ENCODE data around the gene MAP3K5. TPM values are rescaled to one million over a fixed set of nuclear protein-coding genes. Genes with fewer than 3 reads are reported as not detected.

MAP3K5 gene
- total and polyA plus RNA-seq, 2 of the 8 experiments (the other 6 are each of a cell fraction or from before 2014, with no cell fraction given) = 0.63 to 2.6 TPM

GRCh38 chr6:136721467-136721866, 70.8 kb downstream of the MAP3K5 start:
- POLR2A ChIA-PET (ENCODE audit: partially characterized antibody) = no interaction called here
- TF ChIP-seq ATF2 (IDR thresholded peaks at IDR 0.05; ENCODE audit: low read length) (no peak), TAF7 (optimal IDR thresholded peaks at IDR 0.05; ENCODE audit: borderline replicate concordance, low read depth, low read length) (no peak), TCF12 (IDR thresholded peaks at IDR 0.05; ENCODE audit: low read depth, low read length) (no peak), HDAC6 (IDR thresholded peaks at IDR 0.05; ENCODE audit: low read depth, low read length) (no peak), NANOG (IDR thresholded peaks at IDR 0.05; ENCODE audit: insufficient read depth, low read depth, low read length, poor library complexity, severe bottlenecking) (no peak), RXRA (IDR thresholded peaks at IDR 0.05; ENCODE audit: insufficient read depth, low read depth, low read length) (no peak), ZNF274 (IDR thresholded peaks at IDR 0.05; ENCODE audit: borderline replicate concordance, extremely low read depth, low read length) (no peak), USF2 (IDR thresholded peaks at IDR 0.05; ENCODE audit: low read length) (no peak), RFX5 (IDR thresholded peaks at IDR 0.05; ENCODE audit: borderline replicate concordance, low read depth, low read length) (no peak), JUN (IDR thresholded peaks at IDR 0.05; ENCODE audit: low read depth, low read length) (no peak), ASH2L (IDR thresholded peaks at IDR 0.05; ENCODE audit: low read length) (no peak), SP1 (IDR thresholded peaks at IDR 0.05; ENCODE audit: low read depth, low read length) (no peak)

More at GRCh38 chr6:136721467-136721866, 70.8 kb downstream of the MAP3K5 start:
- Histone ChIP-seq H2BK120ac (replicated peaks; ENCODE audit: low read depth, low read length) (no peak overlapping the region), H3K27ac (ENCODE audit: low read depth, low read length) (no peak overlapping the region), H3K4me3 (ENCODE audit: extremely low read depth in 1 of 4, insufficient read depth in 2 of 4, low read depth in 3 of 4, low read length in 4 of 4) (no peak overlapping the region), H2BK12ac (ENCODE audit: low read depth, low read length) (no peak overlapping the region), H3K14ac (ENCODE audit: insufficient read length) (no peak overlapping the region), H3K56ac (replicated peaks; ENCODE audit: insufficient read length, low read depth, low read length) (no peak overlapping the region), H3K23ac (ENCODE audit: insufficient read length) (no peak overlapping the region), H3K4me1 (replicated peaks in 1 of 4; ENCODE audit: control insufficient read depth in 3 of 4, insufficient read depth in 4 of 4, low read length in 3 of 4) (peaks cover 0 to 5% (median 0%) of the 10 kb centered on the region in 4 experiments; a peak in 1 of 7 replicates), H4K8ac (ENCODE audit: extremely low read depth, insufficient read depth, low read length) (no peak overlapping the region), H3K36me3 (ENCODE audit: control insufficient read depth in 2 of 4, insufficient read depth in 4 of 4, low read length in 3 of 4) (no peaks in the 10 kb centered on the region), H2BK15ac (ENCODE audit: low read length) (no peak overlapping the region), H3K4ac (replicated peaks; ENCODE audit: insufficient read length, low read depth, low read length) (no peak overlapping the region), H4K91ac (replicated peaks; ENCODE audit: insufficient read length, low read length) (no peak overlapping the region), H3K4me2 (ENCODE audit: insufficient read depth in 1 of 2, low read depth in 2 of 2, low read length in 2 of 2) (no peak overlapping the region), H4K20me1 (replicated peaks in 1 of 2; ENCODE audit: control insufficient read depth in 1 of 2, insufficient read depth in 2 of 2, low read length in 2 of 2) (no peaks in the 10 kb centered on the region), H3K9me3 (ENCODE audit: insufficient read depth in 2 of 2, low read depth in 1 of 2, low read length in 1 of 2) (no peaks in the 10 kb centered on the region), H3K23me2 (ENCODE audit: low read depth, low read length) (no peaks in the 10 kb centered on the region), H3K9ac (replicated peaks in 1 of 4; ENCODE audit: extremely low read depth in 1 of 4, low read depth in 3 of 4, low read length in 3 of 4) (no peak overlapping the region), H2BK5ac (ENCODE audit: low read depth, low read length) (no peak overlapping the region), H4K5ac (ENCODE audit: insufficient read length, low read depth, low read length) (no peak overlapping the region), H3K18ac (ENCODE audit: extremely low read depth, low read length) (no peak overlapping the region), H2AFZ (ENCODE audit: low read length) (no peak overlapping the region), H2BK20ac (ENCODE audit: low read length) (no peak overlapping the region), H3K79me2 (ENCODE audit: control insufficient read depth in 1 of 2, insufficient read depth in 2 of 2, low read length in 2 of 2) (no peaks in the 10 kb centered on the region), H3K79me1 (ENCODE audit: low read depth, low read length) (no peaks in the 10 kb centered on the region), H3K27me3 (replicated peaks in 1 of 4; ENCODE audit: control insufficient read depth in 3 of 4, extremely low read depth in 1 of 4, insufficient read depth in 3 of 4, low read length in 3 of 4) (peaks cover 0 to 1% (median 0%) of the 10 kb centered on the region in 4 experiments; a peak in 1 of 7 replicates), H2AK5ac (ENCODE audit: low read depth, low read length) (no peak overlapping the region)
- WGBS, 2 experiments (ENCODE audit: extremely low coverage in 1 of 2, insufficient coverage in 1 of 2, insufficient read length in 1 of 2, insufficient replicate concordance in 2 of 2, low coverage in 1 of 2, low lambda C conversion rate in 2 of 2, missing lambda C conversion rate in 1 of 2) = 91% methylated on average over 4 of the region's 4 CpGs; no CpG with 5 or more reads in 1 of the 2 experiments
- CTCF ChIA-PET (ENCODE audit: partially characterized antibody) = interaction anchor here (1.3 to 2.8 kb wide), 2 partner anchors 39 to 77 kb away, joined by 3 to 7 read pairs; no protein-coding TSS in a partner anchor
- FAIRE-seq (no peak), DNase-seq (ENCODE audit: low read depth in 1 of 2, low spot score in 2 of 2) (no peak)

Measured in H1 (cell line).